Non-pigmented ciliary epithelial cell (primary cell): Measurements from ENCODE around the gene TMSB4Y.

Source experiments
- DNase-seq: peaks from one replicate; pipeline ENCODE4 v3.0.0-alpha.2; 2010; ENCODE audit warnings: low read depth

Gene TMSB4Y

DNA sequence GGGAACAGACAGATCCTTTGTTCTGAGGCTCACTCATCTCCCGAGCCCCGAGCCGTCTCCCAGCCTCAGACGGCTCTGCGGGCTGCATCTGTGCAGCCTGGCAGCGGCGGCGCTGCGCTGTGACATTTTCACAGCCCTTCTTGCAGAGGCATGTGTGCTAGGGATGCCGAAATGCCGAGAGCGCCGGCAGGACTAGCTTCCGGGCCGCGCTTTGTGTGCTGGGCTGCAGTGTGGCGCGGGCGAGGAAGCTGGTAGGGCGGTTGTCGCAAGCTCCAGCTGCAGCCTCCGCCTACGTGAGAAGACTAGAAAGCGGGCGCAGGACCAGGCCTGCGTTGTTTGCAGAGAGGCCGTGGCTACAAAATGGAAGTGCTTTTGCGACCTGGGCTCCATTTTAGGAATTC is at the start of gene TMSB4Y:
Gene TMSB4Y (plus strand): TSS at position 332 of the 401 bp plus-strand sequence.
- no peak for DNase-seq

DNA sequence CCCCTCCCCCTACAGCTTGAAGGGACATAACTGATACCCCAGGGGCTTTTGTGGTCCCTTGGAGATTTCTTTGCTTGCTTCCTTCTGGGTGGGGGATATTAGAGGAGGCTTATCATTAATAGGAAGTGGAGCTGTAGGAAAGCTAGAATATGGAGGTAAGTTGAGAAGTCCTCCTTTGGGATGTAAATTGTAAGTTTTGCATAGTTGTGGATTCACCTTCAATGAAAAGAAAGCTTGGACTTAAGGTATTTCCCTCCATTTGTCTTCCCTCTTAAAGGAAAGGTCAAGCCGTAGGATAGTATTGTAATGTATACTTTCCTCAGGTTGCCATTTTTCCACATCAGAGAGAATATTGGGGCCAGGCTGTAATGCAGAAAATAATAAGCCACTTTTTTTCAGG is 39.5 kb upstream of the TMSB4Y start:
- DNase-seq = no peak

DNA sequence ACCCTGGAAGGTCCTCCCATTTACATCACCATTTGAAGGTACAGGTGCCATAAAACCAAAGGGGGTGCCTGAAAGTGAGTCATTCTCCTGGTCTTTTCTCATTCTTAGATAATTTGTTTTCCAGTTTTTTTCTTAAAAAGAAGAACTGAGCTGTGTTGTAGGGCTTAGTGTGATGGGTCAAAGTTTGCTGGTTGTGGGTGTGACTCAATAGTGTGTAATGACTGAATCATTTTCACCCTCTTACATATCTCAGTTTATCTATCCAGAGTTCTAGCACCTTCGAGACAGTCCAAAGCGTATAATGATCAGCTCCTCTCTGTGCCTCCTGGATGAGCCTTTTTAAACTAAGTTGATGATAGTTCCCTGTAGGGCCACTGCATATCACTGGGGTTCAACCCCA is 32.6 kb upstream of the TMSB4Y start:
- DNase-seq = no peak

DNA sequence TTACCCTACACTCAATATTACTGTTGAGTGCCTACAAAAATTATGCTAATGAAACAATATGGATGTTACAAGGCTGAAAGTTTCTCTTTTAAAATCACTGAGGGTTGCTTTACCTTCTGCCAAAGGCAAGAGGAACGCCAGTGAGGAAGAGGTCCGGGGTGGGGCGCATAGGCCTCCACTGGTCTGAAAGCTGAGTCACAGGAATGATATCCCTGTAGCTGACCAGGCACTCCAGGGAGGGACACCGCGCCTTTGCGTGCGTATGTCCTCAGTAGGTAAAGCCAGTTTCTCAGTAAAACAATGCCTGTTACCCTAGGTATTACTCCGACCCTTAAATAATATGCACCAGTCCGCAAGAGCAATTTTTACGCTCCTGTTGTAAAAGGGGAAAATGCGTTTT is 1.4 kb upstream of the TMSB4Y start:
- no peak for DNase-seq

DNA sequence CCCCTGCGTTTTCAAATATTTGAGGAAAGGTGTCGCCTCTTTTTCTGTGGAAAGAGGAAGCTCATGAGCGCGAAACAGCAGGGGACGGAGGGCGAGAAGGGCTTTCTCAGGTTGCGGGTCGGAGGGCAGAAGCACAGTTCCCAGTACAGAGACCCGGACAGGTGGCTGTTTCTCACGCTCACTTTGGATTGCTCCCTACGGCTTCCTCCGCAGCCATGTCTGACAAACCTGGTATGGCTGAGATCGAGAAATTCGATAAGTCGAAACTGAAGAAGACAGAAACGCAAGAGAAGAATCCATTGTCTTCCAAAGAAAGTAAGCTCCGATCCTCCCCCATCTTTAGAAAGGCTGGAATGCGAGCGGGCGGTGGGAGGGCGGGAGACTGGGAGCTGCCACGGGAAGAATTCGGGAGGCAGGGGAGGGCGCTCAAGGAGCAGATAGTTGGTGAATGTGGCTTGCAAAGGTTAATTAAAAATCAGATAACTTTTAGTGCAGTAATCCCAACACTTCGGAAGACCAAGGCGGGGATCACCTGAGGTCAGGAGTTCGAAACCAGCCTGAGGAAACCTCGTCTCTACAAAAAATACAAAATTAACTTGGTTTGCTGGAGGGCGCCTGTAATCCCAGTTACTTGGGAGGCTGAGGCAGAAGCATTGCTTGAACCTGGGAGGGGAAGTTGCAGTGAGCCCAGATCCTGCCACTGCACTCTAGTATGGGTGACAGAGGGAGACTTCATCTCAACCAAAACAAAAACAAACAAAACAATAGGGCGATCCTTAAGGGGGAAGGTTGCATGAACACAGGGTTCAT is 627 bp downstream of the TMSB4Y start:
- DNase-seq = no peak

DNA sequence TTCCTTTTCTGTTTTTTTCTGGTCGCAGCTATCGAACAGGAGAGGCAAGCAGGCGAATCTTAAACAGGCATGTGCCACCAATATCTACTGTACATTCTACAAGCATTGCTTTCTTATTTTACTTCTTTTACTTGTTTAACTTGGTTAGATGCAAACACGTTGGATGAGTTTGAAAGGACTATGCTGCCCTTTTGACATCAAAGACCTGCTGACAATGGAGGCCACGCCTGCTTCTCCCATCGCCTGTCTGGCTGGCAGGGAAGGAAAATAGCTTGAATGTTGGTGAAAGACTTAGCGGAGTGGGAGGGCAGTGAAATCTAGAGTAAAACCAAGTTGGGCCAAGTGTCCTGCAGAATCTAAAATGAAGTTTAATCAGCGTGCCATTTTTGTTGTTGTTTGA is 1.5 kb downstream of the TMSB4Y start:
- no peak for DNase-seq

DNA sequence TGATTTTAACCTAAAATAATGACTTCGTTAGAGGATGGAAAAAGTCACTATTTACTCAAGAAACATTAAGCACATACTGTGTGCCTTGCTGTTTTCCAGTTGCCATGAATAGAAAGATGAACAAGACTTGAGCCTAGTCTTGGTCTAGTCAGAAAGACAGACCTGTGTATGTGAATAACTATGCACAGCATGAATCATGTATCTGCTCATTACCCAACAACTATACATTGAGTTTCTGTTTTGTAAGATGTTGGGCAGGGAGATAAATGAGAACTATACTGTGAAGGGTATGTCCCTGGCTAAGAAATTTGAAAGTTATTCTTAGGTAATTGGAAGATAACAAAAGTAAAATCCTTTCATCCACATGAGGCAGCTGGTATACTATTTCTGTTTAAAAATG is 4.3 kb downstream of the TMSB4Y start:
- no peak for DNase-seq

DNA sequence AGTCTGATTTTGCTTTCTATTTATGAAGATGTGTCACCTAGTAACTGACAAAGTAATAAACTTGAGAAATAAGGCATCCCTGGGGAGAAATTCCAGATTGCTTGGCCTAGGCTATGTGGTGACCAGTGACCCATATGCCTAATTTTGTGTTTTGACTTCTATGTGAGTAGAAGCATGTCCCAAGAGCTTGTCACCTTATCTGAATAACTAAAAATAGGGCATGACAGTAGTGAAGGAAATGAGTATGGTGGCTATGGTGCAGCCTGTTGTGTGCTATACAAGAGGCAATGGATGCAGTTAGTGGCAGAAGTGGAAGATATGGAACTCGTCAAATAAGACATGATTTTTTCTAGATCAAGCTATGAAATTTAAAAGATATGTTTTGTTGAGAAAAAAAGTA is 15.3 kb downstream of the TMSB4Y start:
- DNase-seq = no peak

DNA sequence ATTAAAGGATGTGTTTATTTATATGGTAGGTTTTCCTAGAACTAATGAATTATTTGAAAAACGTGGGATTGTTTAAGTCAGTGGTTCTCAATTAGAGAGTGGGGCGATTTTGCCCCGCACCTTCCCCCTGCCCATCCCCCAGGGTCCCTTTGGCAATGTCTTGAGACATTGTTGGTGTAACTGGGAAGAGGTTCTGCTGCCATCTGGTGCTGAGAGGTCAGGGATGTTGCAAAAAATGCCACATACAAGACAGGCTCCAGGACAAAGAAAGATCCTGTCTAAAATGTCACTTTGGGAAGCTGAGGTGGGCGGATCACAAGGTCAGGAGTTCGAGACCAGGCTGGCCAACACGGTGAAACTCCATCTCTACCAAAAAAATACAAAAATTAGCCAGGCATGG is 25.8 kb downstream of the TMSB4Y start:
- no peak for DNase-seq

DNA sequence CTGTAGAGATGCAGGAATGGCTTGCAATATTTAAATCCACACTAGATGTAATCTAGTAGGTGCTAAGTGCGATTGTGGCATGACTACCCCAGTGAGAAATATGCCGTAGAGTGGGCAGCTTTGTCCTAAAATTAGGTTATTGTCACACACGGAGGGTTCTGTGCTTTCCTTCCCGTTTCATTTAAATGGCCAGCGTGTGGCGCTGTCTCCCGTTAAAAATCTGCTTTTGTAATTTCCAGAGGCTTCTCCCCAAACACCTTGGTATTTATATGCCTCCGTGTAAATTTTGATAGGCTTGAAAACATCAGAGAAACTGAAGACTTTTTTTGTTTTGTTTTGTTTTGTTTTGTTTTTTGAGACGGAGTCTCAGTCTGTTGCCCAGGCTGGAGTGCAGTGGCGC is 34.9 kb downstream of the TMSB4Y start:
- DNase-seq = no peak

DNA sequence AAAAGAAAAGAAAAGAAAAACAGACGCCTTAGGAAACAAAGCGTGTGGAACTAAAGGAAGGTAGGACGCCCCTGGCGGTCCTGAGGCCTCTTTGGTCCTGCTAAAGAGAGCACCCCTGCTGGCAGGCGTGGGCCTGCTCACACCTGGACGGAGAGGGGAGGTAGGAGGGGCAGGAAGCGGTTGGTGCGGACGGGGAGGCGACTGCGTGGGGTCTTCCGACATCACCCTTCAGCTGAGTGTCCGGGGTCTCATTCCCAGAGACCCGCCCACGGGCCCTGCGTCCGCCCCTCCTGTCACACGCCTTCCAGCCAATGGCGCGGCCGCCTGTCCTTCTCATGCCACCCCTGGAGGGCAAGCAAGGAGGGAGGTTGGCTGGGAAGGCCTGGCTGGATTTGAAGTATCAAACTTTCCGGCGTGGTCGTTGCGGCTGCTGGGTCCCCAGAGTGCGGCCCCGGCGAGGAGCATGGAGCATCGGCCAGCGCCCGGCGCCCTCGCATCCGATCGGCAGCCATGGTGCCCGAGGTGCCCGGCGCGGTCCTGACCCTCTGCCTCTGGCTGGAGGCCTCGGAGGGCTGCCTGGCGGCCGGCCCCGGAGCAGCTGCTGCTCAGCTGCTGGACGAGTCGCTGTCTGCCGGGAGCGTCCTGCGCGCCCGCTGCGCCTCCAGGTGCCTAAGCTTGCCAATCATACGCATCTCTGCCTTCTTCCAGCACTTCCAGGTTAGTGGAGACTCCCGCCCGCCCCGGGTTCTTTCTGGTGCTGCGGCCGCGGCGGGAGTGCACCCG is 47.8 kb downstream of the TMSB4Y start:
- no peak for DNase-seq

DNA sequence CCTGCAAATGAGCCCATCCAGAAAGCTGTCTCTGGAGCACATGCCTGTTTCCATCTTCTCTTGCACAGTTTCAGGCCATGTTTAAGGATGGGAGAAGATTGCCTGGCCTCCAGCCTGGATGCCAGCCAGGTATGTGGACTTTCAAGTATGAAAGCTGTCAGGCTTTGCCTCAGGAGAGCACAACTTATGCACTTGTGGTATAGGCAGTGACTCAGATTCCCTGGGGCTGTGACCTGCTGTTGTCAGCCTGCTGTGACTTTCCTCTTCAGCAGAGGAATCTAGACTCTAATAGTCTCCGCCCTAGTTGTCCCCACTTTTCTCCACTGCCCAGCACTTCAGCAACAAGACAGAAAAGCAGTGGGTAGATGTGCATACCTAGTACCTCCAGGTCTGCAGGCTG is 51.0 kb downstream of the TMSB4Y start:
- DNase-seq = no peak
